Glutamatergic neuron (in vitro differentiated cells): ENCODE results near the gene ZBTB40. TPM values are rescaled to one million over a fixed set of nuclear protein-coding genes. Genes with fewer than 3 reads are reported as not detected.

Experiments used
- DNase-seq: peaks from one replicate; pipeline ENCODE4 v3.0.0; 2022
- H3K27ac Mint-ChIP-seq: one replicate; pipeline ENCODE4 v1.8.0; 2020; ENCODE audit warnings: mild to moderate bottlenecking, mixed read lengths, inconsistent platforms; ENCODE audit not compliant: unreplicated experiment
- H3K27me3 Mint-ChIP-seq: one replicate; pipeline ENCODE4 v1.8.0; 2020; ENCODE audit warnings: mild to moderate bottlenecking, moderate library complexity, mixed read lengths, inconsistent platforms; ENCODE audit not compliant: unreplicated experiment
- H3K36me3 Mint-ChIP-seq: one replicate; pipeline ENCODE4 v1.8.0; 2020; ENCODE audit warnings: mild to moderate bottlenecking, mixed read lengths, inconsistent platforms; ENCODE audit not compliant: unreplicated experiment
- H3K4me1 Mint-ChIP-seq: one replicate; pipeline ENCODE4 v1.8.0; 2020; ENCODE audit warnings: mild to moderate bottlenecking, low read depth, mixed read lengths, inconsistent platforms; ENCODE audit not compliant: unreplicated experiment
- H3K4me3 Mint-ChIP-seq: one replicate; pipeline ENCODE4 v1.8.0; 2020; ENCODE audit warnings: mild to moderate bottlenecking, mixed read lengths, inconsistent platforms; ENCODE audit not compliant: unreplicated experiment
- H3K9me3 Mint-ChIP-seq: one replicate; pipeline ENCODE4 v1.8.0; 2020; ENCODE audit warnings: mild to moderate bottlenecking, moderate library complexity, mixed read lengths, inconsistent platforms; ENCODE audit not compliant: unreplicated experiment
- total RNA-seq: library from RNA; stranded (reverse); fragmentation: NEBNext Ultra II Directional; extraction: Animal tissue kit (Norgen Biotek cat#: 25700); gene quantifications from one replicate; pipeline ENCODE4 v1.2.1, GENCODE V29; 2021; ENCODE audit not compliant: unreplicated experiment
- TF ChIP-seq, protein P1 (sequence below): fragments of 200-600 bp; sonication (generic); IDR thresholded peaks from one replicate; pipeline ENCODE4 v1.5.0; 2021; ENCODE audit not compliant: partially characterized antibody, unreplicated experiment

The ZBTB40 gene
- total RNA-seq, 1 donor from 2014 or later, result 25.7 TPM

GRCh38 chr1:22490309-22490708 lies 38.7 kb downstream of the ZBTB40 start:
- Mint-ChIP-seq H3K27me3 (no peaks in the 10 kb centered on the region), H3K27ac (no peak overlapping the region)
- no peak for DNase-seq

GRCh38 chr1:22491995-22492715 lies 40.5 kb downstream of the ZBTB40 start:
- Mint-ChIP-seq H3K4me1 (peaks cover 6% of the 10 kb centered on the region), H3K4me3 (no peak overlapping the region), H3K36me3 (peaks cover 12% of the 10 kb centered on the region), H3K27ac (no peak overlapping the region), H3K9me3 (no peaks in the 10 kb centered on the region), H3K27me3 (no peaks in the 10 kb centered on the region)
- no peak for DNase-seq
- TF ChIP-seq, protein P1, sequence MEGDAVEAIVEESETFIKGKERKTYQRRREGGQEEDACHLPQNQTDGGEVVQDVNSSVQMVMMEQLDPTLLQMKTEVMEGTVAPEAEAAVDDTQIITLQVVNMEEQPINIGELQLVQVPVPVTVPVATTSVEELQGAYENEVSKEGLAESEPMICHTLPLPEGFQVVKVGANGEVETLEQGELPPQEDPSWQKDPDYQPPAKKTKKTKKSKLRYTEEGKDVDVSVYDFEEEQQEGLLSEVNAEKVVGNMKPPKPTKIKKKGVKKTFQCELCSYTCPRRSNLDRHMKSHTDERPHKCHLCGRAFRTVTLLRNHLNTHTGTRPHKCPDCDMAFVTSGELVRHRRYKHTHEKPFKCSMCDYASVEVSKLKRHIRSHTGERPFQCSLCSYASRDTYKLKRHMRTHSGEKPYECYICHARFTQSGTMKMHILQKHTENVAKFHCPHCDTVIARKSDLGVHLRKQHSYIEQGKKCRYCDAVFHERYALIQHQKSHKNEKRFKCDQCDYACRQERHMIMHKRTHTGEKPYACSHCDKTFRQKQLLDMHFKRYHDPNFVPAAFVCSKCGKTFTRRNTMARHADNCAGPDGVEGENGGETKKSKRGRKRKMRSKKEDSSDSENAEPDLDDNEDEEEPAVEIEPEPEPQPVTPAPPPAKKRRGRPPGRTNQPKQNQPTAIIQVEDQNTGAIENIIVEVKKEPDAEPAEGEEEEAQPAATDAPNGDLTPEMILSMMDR, result no peak

More at GRCh38 chr1:22490309-22490708, 38.7 kb downstream of the ZBTB40 start:
- Mint-ChIP-seq H3K9me3 (no peaks in the 10 kb centered on the region), H3K4me1 (no peaks in the 10 kb centered on the region), H3K4me3 (no peak overlapping the region), H3K36me3 (peaks cover 12% of the 10 kb centered on the region)
- TF ChIP-seq, protein P1, result no peak

- H3K36me3 Mint-ChIP-seq, result peaks cover 12% of the 10 kb centered on the region
- H3K4me3 Mint-ChIP-seq, result no peak overlapping the region
- TF ChIP-seq, protein P1, result no peak
Observed at GRCh38 chr1:22494144-22494543, 42.5 kb downstream of the ZBTB40 start.

GRCh38 chr1:22494943-22495579 lies 43.4 kb downstream of the ZBTB40 start:
- Mint-ChIP-seq H3K27ac (no peak overlapping the region), H3K4me1 (peaks cover 7% of the 10 kb centered on the region), H3K27me3 (no peaks in the 10 kb centered on the region), H3K36me3 (peaks cover 12% of the 10 kb centered on the region), H3K9me3 (no peaks in the 10 kb centered on the region), H3K4me3 (no peak overlapping the region)
- DNase-seq, result no peak
- TF ChIP-seq, protein P1, result no peak

More at GRCh38 chr1:22494144-22494543, 42.5 kb downstream of the ZBTB40 start:
- no peaks in the 10 kb centered on the region for H3K9me3 Mint-ChIP-seq
- DNase-seq, result no peak
- H3K27ac Mint-ChIP-seq, result no peak overlapping the region
- H3K4me1 Mint-ChIP-seq, result peaks cover 6% of the 10 kb centered on the region
- H3K27me3 Mint-ChIP-seq, result no peaks in the 10 kb centered on the region
